GM19193 (cell line): ENCODE results near the gene TPR.

ENCODE experiments used
- POLR2A ChIP-seq: IDR thresholded peaks from 4 replicates; pipeline ENCODE4 v1.6.1; 2011; ENCODE audit not compliant: insufficient read depth, insufficient read length; ENCODE audit errors: extremely low read depth

TPR gene

DNA sequence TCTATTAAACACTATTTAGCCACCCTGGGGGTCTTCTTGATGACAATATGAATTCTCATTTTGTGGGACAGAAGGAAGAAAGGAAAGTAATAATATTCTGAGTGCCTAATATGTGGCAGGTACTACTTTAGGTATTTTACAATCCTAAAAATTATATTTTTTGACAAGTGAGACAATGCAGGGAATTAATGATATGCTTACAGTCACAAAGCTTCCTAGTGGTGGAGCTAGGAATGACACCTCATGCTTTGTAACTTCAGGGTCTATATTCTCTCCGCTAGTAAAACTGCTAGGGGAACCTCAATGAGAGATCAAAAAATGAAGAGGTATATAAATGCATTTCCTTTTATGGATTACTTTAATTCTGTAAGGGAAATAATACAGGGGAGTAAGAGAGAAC, 44.3 kb downstream of the TPR start:
- TF ChIP-seq POLR2A, result no peak

- no peak for TF ChIP-seq POLR2A
These were observed 47.7 kb downstream of the TPR start for GRCh38 chr1:186327331-186327730.

- TF ChIP-seq POLR2A, result no peak
These were observed 49.0 kb downstream of the TPR start for GRCh38 chr1:186326009-186326408.

GRCh38 chr1:186325239-186325638, 49.8 kb downstream of the TPR start:
- TF ChIP-seq POLR2A, result no peak

DNA sequence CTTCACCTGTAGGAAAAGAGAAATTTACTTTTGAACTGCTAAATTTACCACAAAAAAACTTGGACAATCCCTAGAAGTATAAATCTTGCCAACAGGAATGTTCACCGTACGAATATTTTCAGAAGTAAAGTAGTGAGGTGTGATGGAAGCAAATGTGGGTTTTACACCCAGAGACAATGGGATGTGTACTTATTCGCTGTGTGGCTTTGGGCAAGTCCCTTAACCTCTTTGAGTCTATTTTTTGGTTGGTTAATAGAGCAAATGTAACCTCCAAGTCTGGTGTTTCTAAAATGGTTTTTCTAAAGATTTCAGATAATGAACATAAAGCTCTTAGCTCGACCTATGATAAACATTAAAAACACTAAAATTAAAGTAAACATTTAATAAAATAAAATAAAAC, 51.2 kb downstream of the TPR start:
- TF ChIP-seq POLR2A, result no peak

- no peak for TF ChIP-seq POLR2A
These were observed 59.5 kb downstream of the TPR start for GRCh38 chr1:186315570-186315969.

- TF ChIP-seq POLR2A, result no peak
These were observed 63.5 kb downstream of the TPR start for GRCh38 chr1:186311375-186312051.

DNA sequence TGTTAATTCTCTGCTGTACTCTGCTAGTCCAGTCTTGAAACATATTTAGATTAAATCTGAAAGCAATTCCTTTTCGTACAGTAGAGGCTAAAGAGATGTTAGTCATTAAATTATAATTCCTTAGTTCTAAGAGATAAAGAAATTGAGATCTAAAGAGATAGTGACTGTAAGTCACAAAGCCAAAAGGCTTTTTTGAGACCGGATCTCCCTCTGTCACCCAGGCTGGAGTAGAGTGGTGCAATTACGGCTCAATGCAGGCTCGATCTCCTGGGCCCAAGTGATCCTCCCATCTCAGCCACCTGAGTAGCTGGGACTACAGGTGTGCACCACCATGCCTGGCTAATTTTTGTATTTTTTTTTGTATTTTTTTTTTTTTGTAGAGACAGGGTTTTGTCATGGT, 64.7 kb downstream of the TPR start:
- no peak for TF ChIP-seq POLR2A

DNA sequence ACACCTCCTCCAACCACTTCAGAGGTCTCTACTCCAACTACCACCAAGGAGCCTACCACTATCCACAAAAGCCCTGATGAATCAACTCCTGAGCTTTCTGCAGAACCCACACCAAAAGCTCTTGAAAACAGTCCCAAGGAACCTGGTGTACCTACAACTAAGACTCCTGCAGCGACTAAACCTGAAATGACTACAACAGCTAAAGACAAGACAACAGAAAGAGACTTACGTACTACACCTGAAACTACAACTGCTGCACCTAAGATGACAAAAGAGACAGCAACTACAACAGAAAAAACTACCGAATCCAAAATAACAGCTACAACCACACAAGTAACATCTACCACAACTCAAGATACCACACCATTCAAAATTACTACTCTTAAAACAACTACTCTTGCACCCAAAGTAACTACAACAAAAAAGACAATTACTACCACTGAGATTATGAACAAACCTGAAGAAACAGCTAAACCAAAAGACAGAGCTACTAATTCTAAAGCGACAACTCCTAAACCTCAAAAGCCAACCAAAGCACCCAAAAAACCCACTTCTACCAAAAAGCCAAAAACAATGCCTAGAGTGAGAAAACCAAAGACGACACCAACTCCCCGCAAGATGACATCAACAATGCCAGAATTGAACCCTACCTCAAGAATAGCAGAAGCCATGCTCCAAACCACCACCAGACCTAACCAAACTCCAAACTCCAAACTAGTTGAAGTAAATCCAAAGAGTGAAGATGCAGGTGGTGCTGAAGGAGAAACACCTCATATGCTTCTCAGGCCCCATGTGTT, 66.6 kb downstream of the TPR start:
- no peak for TF ChIP-seq POLR2A

- no peak for TF ChIP-seq POLR2A
These were observed 67.6 kb downstream of the TPR start for GRCh38 chr1:186307445-186307844.

GRCh38 chr1:186306533-186306932, 68.5 kb downstream of the TPR start:
- no peak for TF ChIP-seq POLR2A

GRCh38 chr1:186304982-186305949, 69.8 kb downstream of the TPR start:
- TF ChIP-seq POLR2A, result no peak

DNA sequence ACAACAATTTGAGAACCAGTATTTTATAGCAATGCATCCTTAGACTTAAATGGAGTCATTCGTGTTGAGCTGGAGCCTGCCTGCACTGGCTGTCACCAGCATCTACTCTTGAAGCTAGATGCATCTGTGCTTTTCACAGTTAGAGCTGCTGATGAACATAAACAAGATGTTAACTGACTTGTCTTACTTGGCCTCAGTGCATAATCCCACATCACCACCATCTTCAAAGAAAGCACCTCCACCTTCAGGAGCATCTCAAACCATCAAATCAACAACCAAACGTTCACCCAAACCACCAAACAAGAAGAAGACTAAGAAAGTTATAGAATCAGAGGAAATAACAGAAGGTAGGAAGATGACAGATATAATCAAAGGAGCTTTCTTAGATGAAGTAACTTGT, 71.1 kb downstream of the TPR start:
- no peak for TF ChIP-seq POLR2A

- TF ChIP-seq POLR2A, result no peak
These were observed 72.6 kb downstream of the TPR start for GRCh38 chr1:186302381-186302920.

GRCh38 chr1:186301448-186301847, 73.6 kb downstream of the TPR start:
- no peak for TF ChIP-seq POLR2A
